ENCODE data around the gene CCER1.

The CCER1 gene

GRCh38 chr12:90964616-90965015, 9.6 kb upstream of the CCER1 start:
- no peak for DNase-seq

GRCh38 chr12:90963946-90964345, 9.0 kb upstream of the CCER1 start:
- no peak for DNase-seq

DNA sequence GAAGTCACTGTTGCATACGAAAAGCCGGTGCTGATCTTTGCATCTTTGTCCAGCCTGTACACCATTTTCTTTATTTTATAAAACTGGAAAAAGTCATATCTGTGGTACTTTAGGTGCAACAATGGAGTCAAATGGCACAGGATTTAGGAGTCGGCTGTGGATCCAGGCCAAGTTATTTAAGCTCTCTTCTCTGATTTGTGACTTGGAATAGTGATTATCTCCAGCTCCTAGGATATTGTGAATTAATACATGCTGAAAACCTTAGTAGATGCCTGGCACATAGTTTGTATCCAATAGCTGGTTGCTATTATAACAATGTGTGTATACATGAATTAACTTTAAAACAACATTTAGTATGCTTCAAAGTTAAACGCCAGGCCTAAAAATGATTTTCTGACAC, 6.2 kb upstream of the CCER1 start:
- no peak for DNase-seq

DNA sequence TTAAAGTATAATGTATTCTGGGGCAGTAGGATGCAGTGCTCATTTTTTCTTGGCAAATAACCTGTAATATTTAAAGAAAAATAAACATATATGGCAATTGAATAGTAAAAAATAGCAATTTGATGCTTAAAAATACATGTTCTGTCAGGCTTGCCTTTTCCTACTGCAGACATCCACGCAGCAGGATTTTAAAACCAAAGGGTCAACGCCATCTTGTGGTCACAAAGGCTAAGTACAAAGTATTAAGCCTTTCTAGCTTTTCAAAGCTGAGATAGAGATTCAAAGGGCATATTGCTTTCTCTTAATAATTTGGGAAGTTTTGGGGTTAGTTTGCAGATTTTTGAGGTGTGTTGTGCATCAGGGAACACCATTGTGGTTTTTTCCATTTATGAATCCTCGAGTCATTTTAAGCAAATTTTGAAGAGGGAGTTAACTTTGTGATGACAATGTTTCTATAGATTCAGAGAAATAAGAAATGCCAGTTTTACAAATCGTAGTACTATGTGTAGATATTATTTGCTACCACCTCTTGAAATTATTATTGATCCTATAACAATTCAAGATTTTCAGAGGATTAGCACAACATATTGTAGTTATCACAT, 4.7 kb upstream of the CCER1 start:
- DNase-seq, result no peak

DNA sequence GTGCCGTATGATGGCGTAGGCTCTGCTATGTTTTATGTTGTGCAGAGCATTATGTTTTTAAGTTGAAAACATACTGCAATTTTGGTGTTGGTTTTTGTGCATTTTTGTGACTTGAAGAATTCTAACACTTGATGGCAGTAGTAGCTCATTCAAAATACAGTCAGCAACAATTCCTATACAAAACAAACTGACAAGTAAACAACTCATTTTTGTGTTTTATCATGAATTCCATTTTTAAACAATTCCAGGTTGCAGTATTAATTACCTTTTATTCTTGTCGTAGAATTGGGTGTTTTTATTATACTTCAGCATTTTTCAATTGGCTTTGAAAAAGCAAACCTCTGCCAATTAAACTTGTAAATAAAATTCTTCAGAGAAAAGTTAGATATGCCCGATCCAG, 4.1 kb upstream of the CCER1 start:
- DNase-seq, result no peak

GRCh38 chr12:90958347-90958746, 3.4 kb upstream of the CCER1 start:
- DNase-seq, result no peak

DNA sequence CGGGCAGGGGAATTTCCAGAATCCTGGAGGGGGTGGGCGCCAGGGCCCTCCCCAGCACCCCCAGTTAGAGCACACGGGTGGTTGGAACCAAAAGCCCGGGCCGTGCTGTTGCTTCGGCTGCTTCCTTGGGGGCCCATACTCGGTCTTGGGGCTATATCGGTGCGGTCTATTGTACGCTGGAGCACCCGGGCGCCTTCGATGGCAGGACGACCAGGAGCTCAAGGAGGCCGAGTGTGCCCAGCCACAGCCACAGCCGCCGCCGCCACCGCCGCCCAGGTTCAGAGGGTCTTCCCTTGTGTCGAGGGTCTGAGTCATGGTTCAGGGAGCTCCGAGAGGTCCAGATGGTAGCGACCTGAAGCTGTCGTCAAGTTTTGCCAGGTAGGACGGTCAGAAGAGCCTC, 548 bp downstream of the CCER1 start:
- no peak for DNase-seq

GRCh38 chr12:90953956-90954421, 987 bp downstream of the CCER1 start:
- DNase-seq, result no peak

DNA sequence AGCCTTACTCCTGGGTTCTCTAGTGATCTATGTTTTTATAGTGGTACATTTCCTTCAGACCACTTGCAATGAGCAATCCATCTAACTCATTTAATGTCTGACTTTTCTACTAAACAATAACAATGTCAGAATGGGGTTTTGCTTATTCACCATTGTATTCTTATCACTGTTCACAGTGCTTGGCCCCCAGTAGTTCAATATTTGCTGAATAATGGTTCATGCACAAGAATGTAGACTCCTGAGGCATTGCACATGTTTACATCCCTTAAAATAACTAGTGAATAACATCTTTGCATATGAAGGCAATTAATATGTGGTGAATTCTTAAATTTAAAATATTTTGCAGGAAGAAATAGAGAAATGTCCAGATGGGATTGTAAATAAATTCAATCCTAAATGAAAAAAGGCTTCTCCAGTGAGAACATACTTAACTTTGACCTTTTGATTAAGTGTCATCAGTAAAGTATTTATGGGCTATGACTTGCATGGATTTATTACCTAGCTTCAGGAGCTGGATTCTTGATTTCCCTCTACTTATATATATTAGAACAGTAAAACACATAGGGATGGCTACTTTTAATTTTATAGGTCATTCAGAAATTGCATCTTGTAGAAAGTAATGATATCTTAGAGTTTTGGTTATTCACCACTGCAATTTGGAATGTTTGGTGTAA, 3.4 kb downstream of the CCER1 start:
- no peak for DNase-seq

DNA sequence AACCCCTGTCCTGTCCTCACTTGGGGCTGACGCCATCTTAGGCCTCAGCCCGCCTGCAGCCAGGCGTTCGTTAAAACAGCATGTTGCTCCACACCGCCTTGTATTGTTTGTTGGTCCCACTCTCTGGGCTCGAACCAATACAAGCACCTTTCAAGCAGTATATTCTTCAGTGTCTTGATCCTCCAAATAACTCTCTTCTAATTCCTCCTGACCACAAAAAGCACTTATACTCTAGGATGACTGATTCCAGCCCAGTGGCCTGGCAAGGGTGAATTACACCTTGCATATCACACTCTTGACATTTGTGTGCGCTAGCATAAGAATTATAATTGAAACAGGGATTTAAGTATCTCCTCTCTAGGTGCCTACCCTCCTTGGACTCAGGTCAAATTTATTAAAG, 7.1 kb downstream of the CCER1 start:
- no peak for DNase-seq

DNA sequence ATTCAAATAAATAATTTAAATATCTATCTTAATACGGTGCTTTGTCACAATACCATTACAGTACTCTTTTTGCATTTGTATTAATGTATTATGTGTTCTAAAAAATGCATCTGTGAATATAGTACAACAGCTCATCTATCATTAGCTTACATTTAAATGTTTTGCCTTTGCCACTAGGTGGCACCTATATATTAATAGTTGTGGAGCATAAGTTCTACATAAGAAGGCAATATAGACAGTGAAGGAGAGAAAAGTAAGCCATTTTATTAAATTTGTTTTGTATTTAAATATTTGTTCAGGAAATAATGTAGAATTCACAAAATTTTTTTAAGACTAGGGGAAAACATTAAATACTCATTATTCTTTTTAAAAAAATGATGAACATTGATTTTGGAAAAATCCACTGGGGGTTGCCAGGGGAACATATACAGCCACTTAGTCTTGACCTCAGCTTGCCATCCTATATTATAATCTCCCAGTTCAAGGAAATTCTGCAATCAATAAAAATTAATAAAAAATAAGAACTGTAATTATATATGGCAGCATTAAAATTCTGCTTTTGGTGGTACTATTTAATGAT, 9.8 kb downstream of the CCER1 start:
- no peak for DNase-seq

- no peak for DNase-seq
Observed at GRCh38 chr12:90943255-90943654, 11.7 kb downstream of the CCER1 start.

DNA sequence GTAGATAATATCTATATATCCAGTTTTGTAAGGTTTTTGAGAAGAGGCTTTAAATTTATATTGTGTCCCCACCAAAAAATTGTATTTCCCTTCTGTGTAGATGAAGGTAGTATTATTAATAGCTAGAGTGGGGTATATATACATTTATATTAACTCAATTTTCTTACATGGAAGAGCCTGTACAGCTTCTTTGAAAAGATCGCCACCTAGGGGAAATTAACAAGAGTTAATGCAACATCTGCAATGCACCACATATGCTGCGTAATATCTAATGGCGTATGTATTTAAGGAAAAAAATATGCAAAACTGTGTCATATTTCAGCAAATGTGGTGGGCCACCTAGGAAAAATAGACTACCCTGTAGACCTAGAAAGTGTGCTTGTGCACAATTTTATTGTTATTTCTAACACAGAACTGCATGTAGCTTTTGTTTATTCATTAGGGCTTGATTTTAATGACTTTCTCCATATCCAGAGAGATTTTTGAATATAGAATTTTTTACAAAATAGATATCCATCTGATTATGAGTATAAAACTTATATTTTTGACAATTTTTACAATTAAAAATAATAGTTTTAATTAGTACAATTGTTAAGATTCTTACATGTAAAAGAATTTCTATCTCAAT, 14.0 kb downstream of the CCER1 start:
- DNase-seq, result no peak

DNA sequence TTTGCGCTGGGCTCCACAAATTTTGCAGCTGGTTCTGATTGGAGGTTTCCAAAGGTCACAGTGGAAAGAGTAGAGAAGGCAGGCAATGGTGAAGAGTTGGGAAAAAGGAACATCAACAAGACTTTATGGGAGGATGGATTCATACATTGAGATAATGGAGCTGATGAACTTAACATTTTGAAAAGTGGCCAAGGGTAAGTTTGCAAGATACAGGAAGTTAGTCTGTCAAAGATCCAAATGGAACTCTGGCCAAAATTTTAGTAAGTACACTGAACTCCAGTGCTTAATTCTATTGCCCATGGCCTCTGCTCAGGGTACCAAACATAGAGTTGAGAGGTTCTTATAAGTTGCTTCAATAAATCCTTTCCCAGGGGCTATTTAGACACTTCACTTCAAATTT, 15.6 kb downstream of the CCER1 start:
- DNase-seq, result no peak

DNA sequence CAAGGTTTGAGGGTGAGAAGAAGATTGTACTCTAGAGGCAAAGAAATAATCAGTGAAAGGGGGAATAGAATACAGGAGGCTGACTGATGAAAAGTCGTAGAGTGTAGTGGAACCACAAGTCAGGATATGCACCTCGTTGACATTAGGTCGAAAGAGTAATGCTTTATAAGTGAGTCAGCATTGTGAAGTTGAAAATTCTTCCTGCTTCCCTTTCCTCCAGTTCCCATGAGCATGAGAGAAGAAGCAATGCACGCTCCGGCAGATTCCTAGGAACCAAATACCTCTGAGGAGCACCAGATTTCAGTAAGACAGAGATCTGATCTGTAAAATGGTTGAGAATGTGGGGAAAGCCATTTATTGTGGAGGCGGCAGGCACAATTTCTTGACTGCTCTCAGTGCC, 16.5 kb downstream of the CCER1 start:
- DNase-seq, result no peak

- DNase-seq, result no peak
Observed at GRCh38 chr12:90937651-90938050, 17.3 kb downstream of the CCER1 start.

DNA sequence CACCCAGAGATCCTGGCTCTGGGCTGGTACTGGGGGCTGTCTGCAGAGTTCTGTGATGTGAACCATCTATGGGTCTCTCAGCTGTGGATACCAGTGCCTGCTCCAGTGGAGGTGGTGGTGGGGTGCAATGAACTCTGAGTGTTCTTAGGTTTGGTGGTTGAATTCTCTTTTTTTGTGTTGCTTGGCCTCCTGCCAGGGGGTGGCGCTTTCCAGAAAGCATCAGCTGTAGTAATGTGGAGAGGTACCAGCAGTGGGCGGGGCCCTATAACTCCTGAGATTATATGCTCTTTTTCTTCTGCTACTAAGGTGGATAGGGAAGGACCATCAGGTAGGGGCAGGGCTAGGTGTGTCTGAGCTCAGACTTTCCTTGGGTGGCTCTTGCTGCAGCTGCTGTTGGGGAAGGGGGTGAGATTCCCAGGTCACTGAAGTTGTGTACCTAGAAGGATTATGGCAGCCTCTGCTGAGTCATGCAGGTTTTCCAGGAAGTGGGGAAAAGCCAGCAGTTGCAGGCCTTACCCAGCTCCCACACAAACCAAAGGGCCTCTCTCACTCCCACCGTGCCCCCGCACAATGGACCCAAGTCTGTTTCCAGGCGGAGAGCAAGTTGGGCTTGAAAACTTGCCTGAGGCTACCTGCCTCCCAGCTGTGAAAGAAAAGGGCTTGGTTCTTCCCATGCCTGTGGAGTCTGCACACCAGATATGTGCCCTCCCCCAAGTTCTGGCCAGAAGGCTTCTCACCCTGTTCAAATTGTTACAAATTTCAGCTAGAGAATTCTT, 18.6 kb downstream of the CCER1 start:
- DNase-seq, result no peak

DNA sequence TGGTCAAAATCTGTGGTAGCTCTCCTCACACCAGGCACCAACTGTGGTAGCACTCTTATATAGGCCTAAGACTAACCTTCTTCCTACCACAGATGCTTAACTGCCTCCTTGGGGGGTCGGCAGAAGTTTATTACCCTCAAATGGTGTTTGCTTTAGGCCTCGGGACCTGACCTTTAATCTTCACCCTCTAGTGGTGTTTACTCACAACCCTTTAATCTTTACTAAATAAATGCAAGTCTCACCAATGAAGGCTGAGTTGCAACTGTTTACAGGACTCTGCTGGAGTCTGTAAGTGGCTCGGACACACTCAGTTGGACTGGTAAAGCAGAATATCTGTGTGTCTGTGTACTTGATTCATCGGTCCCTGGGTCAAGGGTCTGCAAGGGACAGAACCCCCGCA, 29.4 kb downstream of the CCER1 start:
- DNase-seq, result no peak

- DNase-seq, result no peak
Observed at GRCh38 chr12:90924406-90924805, 30.6 kb downstream of the CCER1 start.

DNA sequence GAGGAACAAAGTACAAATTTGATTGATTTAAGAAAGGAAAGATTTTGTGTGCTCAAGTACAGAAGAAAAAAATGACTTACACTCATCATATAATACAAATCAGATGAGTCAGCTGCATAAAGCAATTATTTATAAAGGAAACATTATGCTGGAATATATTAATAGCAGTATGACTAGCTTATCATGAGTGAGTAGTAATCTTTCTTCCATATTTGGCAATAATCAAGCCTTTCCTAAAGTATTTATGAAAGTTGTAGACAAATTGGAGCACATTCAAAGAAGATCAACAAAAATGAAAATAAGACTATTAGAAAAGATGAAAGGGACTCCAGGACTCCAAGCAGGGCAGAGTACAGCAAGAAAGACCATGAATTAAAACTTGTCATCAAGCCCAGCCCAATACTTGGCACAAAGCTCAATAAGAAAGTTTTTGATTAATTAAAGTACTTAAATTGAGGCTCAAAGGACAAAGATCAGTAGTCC, 32.8 kb downstream of the CCER1 start:
- no peak for DNase-seq

- no peak for DNase-seq
Observed at GRCh38 chr12:90921536-90921935, 33.4 kb downstream of the CCER1 start.

GRCh38 chr12:90920222-90920621, 34.8 kb downstream of the CCER1 start:
- no peak for DNase-seq

GRCh38 chr12:90917431-90917830, 37.5 kb downstream of the CCER1 start:
- DNase-seq, result no peak
